Stimulated activated CD4-positive, alpha-beta T cell treated with anti-CD3 and anti-CD28 coated beads, Interleukin-2, amount 100 ng/mL, for 48 hours (primary cell): Measurements from ENCODE around the gene IRF2BPL.
"Not testable (repeated sequence)": the region's sequence is repeated elsewhere in the genome, so short reads cannot be mapped to it uniquely, and the experiment has no call there.

Experiments
- DNase-seq, 2 donors: peaks; one replicate each; pipeline ENCODE4 v3.0.0-alpha.2; 2020

Gene IRF2BPL

GRCh38 chr14:77033622-77034589 is 5.4 kb upstream of the IRF2BPL start:
- DNase-seq: peak; percentile 74 to 76

GRCh38 chr14:77032844-77033621 is 4.5 kb upstream of the IRF2BPL start:
- DNase-seq: peak; percentile 69 to 71

- DNase-seq: no peak
Observed at GRCh38 chr14:77032491-77032843, 4.0 kb upstream of the IRF2BPL start.

- no peak for DNase-seq
Observed at GRCh38 chr14:77031759-77032490, 3.4 kb upstream of the IRF2BPL start.

- DNase-seq: peak in 1 of 2 donors; percentile 46
Observed at GRCh38 chr14:77027538-77028383, 747 bp downstream of the IRF2BPL start.

GRCh38 chr14:77026930-77027537 is 1.5 kb downstream of the IRF2BPL start:
- no peak for DNase-seq

- no peak for DNase-seq
Observed at GRCh38 chr14:77026166-77026929, 2.2 kb downstream of the IRF2BPL start.

GRCh38 chr14:77025744-77026165 is 2.8 kb downstream of the IRF2BPL start:
- no peak for DNase-seq

- DNase-seq: peak; percentile 51 to 66
Observed at GRCh38 chr14:77024171-77024691, 4.3 kb downstream of the IRF2BPL start.

GRCh38 chr14:77023001-77023996 is 5.2 kb downstream of the IRF2BPL start:
- DNase-seq: peak in 1 of 2 donors; percentile 44

GRCh38 chr14:77022236-77022852 is 6.2 kb downstream of the IRF2BPL start:
- no peak for DNase-seq

GRCh38 chr14:77021424-77021823 is 7.1 kb downstream of the IRF2BPL start:
- not testable (repeated sequence) for DNase-seq

GRCh38 chr14:77018785-77019184 is 9.7 kb downstream of the IRF2BPL start:
- DNase-seq: no peak

GRCh38 chr14:77017666-77018065 is 10.8 kb downstream of the IRF2BPL start:
- DNase-seq: no peak

- no peak for DNase-seq
Observed at GRCh38 chr14:77014734-77015133, 13.8 kb downstream of the IRF2BPL start.

GRCh38 chr14:77014004-77014604 is 14.4 kb downstream of the IRF2BPL start:
- no peak for DNase-seq

- DNase-seq: no peak
Observed at GRCh38 chr14:77012193-77012765, 16.2 kb downstream of the IRF2BPL start.

- no peak for DNase-seq
Observed at GRCh38 chr14:77011245-77011644, 17.3 kb downstream of the IRF2BPL start.
